Transverse colon (tissue), 3 donors: ENCODE data around the gene SYNE2.

Experiments
- EP300 ChIP-seq: sonication (generic); formaldehyde crosslinking; IDR thresholded peaks from one replicate; pipeline ENCODE4 v1.6.1; 2017; ENCODE audit warnings: antibody characterized with exemption, low read depth
- TF ChIP-seq, protein P1 (sequence below), 5 experiments: fragments of 200-600 bp in 3 of 5; fragments of 450-650 bp in 2 of 5; sonication (generic) in 3 of 5; IDR thresholded peaks; 1 replicate in 2 of 5; 2 replicates in 3 of 5; pipeline ENCODE4 v1.5.1; 2016 to 2017; ENCODE audit warnings: antibody characterized with exemption in 5 of 5, inconsistent platforms in 3 of 5, mild to moderate bottlenecking in 2 of 5, moderate library complexity in 1 of 5

DNA sequence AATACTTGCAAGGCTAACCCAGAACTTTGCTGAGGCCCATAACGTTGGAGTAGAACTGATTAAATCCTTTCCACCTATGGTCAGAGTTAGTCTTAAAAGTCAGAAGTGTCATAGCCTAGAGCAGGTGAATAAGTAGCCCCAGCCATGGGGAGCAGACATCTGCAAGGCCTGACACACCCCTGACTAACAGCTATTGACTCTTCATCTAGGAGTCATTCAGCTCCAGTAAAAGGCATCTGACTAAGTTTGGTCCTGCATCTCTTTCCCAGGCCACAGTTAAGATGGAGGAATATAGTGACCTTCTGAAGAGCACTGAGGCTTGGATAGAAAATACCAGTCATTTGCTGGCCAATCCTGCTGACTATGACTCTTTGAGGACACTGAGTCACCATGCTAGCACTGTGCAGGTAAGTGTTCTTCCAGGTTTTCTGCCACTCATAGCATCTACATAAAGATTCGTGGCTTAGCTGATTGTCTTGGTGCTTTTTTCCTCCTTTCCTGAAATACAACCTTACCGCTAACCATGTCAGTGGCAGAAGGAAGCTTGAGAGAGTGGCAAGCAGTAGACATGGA lies 228.5 kb downstream of the SYNE2 start:
- TF ChIP-seq, protein P1, sequence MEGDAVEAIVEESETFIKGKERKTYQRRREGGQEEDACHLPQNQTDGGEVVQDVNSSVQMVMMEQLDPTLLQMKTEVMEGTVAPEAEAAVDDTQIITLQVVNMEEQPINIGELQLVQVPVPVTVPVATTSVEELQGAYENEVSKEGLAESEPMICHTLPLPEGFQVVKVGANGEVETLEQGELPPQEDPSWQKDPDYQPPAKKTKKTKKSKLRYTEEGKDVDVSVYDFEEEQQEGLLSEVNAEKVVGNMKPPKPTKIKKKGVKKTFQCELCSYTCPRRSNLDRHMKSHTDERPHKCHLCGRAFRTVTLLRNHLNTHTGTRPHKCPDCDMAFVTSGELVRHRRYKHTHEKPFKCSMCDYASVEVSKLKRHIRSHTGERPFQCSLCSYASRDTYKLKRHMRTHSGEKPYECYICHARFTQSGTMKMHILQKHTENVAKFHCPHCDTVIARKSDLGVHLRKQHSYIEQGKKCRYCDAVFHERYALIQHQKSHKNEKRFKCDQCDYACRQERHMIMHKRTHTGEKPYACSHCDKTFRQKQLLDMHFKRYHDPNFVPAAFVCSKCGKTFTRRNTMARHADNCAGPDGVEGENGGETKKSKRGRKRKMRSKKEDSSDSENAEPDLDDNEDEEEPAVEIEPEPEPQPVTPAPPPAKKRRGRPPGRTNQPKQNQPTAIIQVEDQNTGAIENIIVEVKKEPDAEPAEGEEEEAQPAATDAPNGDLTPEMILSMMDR (IDR thresholded peaks at IDR 0.05) = no peak
- TF ChIP-seq EP300 = no peak
